Naive B cell (primary cell): Measurements from ENCODE around the gene MAPK11. TPM values are rescaled to one million over a fixed set of nuclear protein-coding genes. Genes with fewer than 3 reads are reported as not detected.
"Not testable (repeated sequence)": the region's sequence is repeated elsewhere in the genome, so short reads cannot be mapped to it uniquely, and the experiment has no call there.

Source experiments
- ATAC-seq, 2 donors: fragments of 150-1000 bp; cut with Tn5 transposase; 2 replicates each; pipeline ENCODE4 v1.10.0; 2021; ENCODE audit warnings: low read depth in 2 of 2, mild to moderate bottlenecking in 2 of 2, moderate library complexity in 2 of 2
- DNase-seq: peaks from one replicate; pipeline ENCODE4 v3.0.0; 2022
- H3K27ac Mint-ChIP-seq, 6 donors: one replicate each; pipeline ENCODE4 v1.8.0; 2020 to 2022; ENCODE audit warnings: mild to moderate bottlenecking in 6 of 6, mixed read lengths in 6 of 6, moderate library complexity in 5 of 6, inconsistent platforms in 2 of 6
- H3K27me3 Mint-ChIP-seq, 3 donors: one replicate each; pipeline ENCODE4 v1.8.0; 2021 to 2022; ENCODE audit warnings: mixed read lengths in 3 of 3, mild to moderate bottlenecking in 1 of 3
- H3K36me3 Mint-ChIP-seq, 2 donors: one replicate each; pipeline ENCODE4 v1.8.0; 2020 to 2022; ENCODE audit warnings: mixed read lengths in 2 of 2, inconsistent platforms in 1 of 2, mild to moderate bottlenecking in 1 of 2
- H3K4me1 Mint-ChIP-seq, 3 donors: one replicate each; pipeline ENCODE4 v1.8.0; 2020 to 2022; ENCODE audit warnings: mixed read lengths in 3 of 3, inconsistent platforms in 1 of 3, mild to moderate bottlenecking in 1 of 3, moderate library complexity in 1 of 3
- H3K4me3 Mint-ChIP-seq, 8 donors: one replicate each; pipeline ENCODE4 v1.8.0; 2020 to 2022; ENCODE audit warnings: mild to moderate bottlenecking in 8 of 8, mixed read lengths in 8 of 8, moderate library complexity in 8 of 8, inconsistent platforms in 2 of 8
- H3K9me3 Mint-ChIP-seq, 7 donors: one replicate each; pipeline ENCODE4 v1.8.0; 2020 to 2022; ENCODE audit warnings: mixed read lengths in 7 of 7, mild to moderate bottlenecking in 5 of 7, inconsistent platforms in 2 of 7, moderate library complexity in 1 of 7
- polyA plus RNA-seq, 6 donors: library from polyadenylated mRNA; unstranded; fragments of 300-500 nt; fragmentation: Illumina TruSeq; gene quantifications; one replicate each; pipeline ENCODE4 v1.2.3, GENCODE V29; 2021; ENCODE audit warnings: low read depth in 6 of 6

Gene MAPK11
- polyA plus RNA-seq, 6 donors from 2014 or later, result 0.17 to 0.21 (median 0.19) TPM; not detected in 3

- Mint-ChIP-seq H3K9me3 (no peaks in the 10 kb centered on the region), H3K4me1 (peaks cover 8 to 19% (median 11%) of the 10 kb centered on the region in 3 donors), H3K36me3 (no peaks in the 10 kb centered on the region), H3K27ac (no peak overlapping the region), H3K4me3 (peak overlapping the region in 1 of 8 donors; percentile 44), H3K27me3 (peaks cover 0 to 6% (median 0%) of the 10 kb centered on the region in 3 donors)
- no peak for DNase-seq
- ATAC-seq, result no peak
These were observed 5.2 kb upstream of the MAPK11 start for GRCh38 chr22:50275181-50276055.

GRCh38 chr22:50274771-50275170, 4.6 kb upstream of the MAPK11 start:
- peaks cover 0 to 6% (median 0%) of the 10 kb centered on the region in 3 donors for H3K27me3 Mint-ChIP-seq
- DNase-seq, result no peak
- no peak overlapping the region for H3K27ac Mint-ChIP-seq
- H3K4me3 Mint-ChIP-seq, result no peak overlapping the region
- peaks cover 8 to 19% (median 11%) of the 10 kb centered on the region in 3 donors for H3K4me1 Mint-ChIP-seq
- no peak for ATAC-seq
- H3K9me3 Mint-ChIP-seq, result no peaks in the 10 kb centered on the region
- no peaks in the 10 kb centered on the region for H3K36me3 Mint-ChIP-seq

- DNase-seq, result peak; percentile 49
- peaks cover 0 to 6% (median 2%) of the 10 kb centered on the region in 3 donors for H3K27me3 Mint-ChIP-seq
- peak in 1 of 2 donors; percentile 22 for ATAC-seq
- peak overlapping the region in 1 of 6 donors; percentile 85 for H3K27ac Mint-ChIP-seq
- no peaks in the 10 kb centered on the region for H3K36me3 Mint-ChIP-seq
- peaks cover 8 to 24% (median 13%) of the 10 kb centered on the region in 3 donors for H3K4me1 Mint-ChIP-seq
- no peaks in the 10 kb centered on the region for H3K9me3 Mint-ChIP-seq
- peak overlapping the region in 3 of 8 donors; percentile 44 to 69 (median 52) for H3K4me3 Mint-ChIP-seq
These were observed 4.1 kb upstream of the MAPK11 start for GRCh38 chr22:50274311-50274710.

- H3K36me3 Mint-ChIP-seq, DNase-seq, ATAC-seq, H3K27me3 Mint-ChIP-seq, H3K9me3 Mint-ChIP-seq: not testable (repeated sequence)
- Mint-ChIP-seq H3K27ac (peak overlapping the region in 1 of 6 donors; percentile 85), H3K4me1 (peaks cover 8 to 26% (median 17%) of the 10 kb centered on the region in 3 donors), H3K4me3 (peak overlapping the region in 2 of 8 donors; percentile 52 to 79)
These were observed 3.6 kb upstream of the MAPK11 start for GRCh38 chr22:50273781-50274180.

- H3K27ac Mint-ChIP-seq, ATAC-seq, DNase-seq, H3K36me3 Mint-ChIP-seq, H3K9me3 Mint-ChIP-seq: not testable (repeated sequence)
- peak overlapping the region in 1 of 8 donors; percentile 52 for H3K4me3 Mint-ChIP-seq
- H3K27me3 Mint-ChIP-seq, result peaks cover 0 to 12% (median 6%) of the 10 kb centered on the region in 3 donors
- H3K4me1 Mint-ChIP-seq, result peaks cover 12 to 30% (median 21%) of the 10 kb centered on the region in 3 donors
These were observed 3.2 kb upstream of the MAPK11 start for GRCh38 chr22:50273352-50273751.

- H3K4me3 Mint-ChIP-seq, result peak overlapping the region in 4 of 8 donors; percentile 24 to 63 (median 38)
- DNase-seq, result no peak
- no peak overlapping the region for H3K27ac Mint-ChIP-seq
- H3K9me3 Mint-ChIP-seq, result no peaks in the 10 kb centered on the region
- H3K4me1 Mint-ChIP-seq, result peaks cover 12 to 34% (median 25%) of the 10 kb centered on the region in 3 donors
- no peak for ATAC-seq
- no peaks in the 10 kb centered on the region for H3K36me3 Mint-ChIP-seq
- peaks cover 0 to 16% (median 6%) of the 10 kb centered on the region in 3 donors for H3K27me3 Mint-ChIP-seq
These were observed 2.0 kb upstream of the MAPK11 start for GRCh38 chr22:50272044-50272802.

GRCh38 chr22:50271519-50271970, 1.4 kb upstream of the MAPK11 start:
- H3K27ac Mint-ChIP-seq, result peak overlapping the region in 1 of 6 donors; percentile 4
- H3K9me3 Mint-ChIP-seq, result no peaks in the 10 kb centered on the region
- H3K4me1 Mint-ChIP-seq, result peaks cover 12 to 34% (median 25%) of the 10 kb centered on the region in 3 donors
- peaks cover 0 to 16% (median 6%) of the 10 kb centered on the region in 3 donors for H3K27me3 Mint-ChIP-seq
- ATAC-seq, result peak; percentile 11 to 19
- no peaks in the 10 kb centered on the region for H3K36me3 Mint-ChIP-seq
- H3K4me3 Mint-ChIP-seq, result peak overlapping the region in 4 of 8 donors; percentile 33 to 78 (median 76)
- peak; percentile 45 for DNase-seq

- H3K27ac Mint-ChIP-seq, result no peak overlapping the region
- peak; percentile 51 to 57 for ATAC-seq
- peaks cover 0 to 21% (median 6%) of the 10 kb centered on the region in 3 donors for H3K27me3 Mint-ChIP-seq
- peak; percentile 71 for DNase-seq
- H3K4me3 Mint-ChIP-seq, result peak overlapping the region; percentile 75 to 86 (median 78)
- H3K9me3 Mint-ChIP-seq, result no peaks in the 10 kb centered on the region
- no peaks in the 10 kb centered on the region for H3K36me3 Mint-ChIP-seq
- H3K4me1 Mint-ChIP-seq, result peaks cover 11 to 34% (median 25%) of the 10 kb centered on the region in 3 donors
These were observed 650 bp upstream of the MAPK11 start for GRCh38 chr22:50270666-50271394.

GRCh38 chr22:50269573-50269969, 609 bp downstream of the MAPK11 start:
- no peak for ATAC-seq
- Mint-ChIP-seq H3K4me1 (peaks cover 8 to 29% (median 28%) of the 10 kb centered on the region in 3 donors), H3K36me3 (no peaks in the 10 kb centered on the region), H3K27ac (no peak overlapping the region), H3K9me3 (no peaks in the 10 kb centered on the region), H3K4me3 (peak overlapping the region; percentile 3 to 77 (median 70)), H3K27me3 (peaks cover 0 to 22% (median 6%) of the 10 kb centered on the region in 3 donors)
- no peak for DNase-seq

- H3K4me3 Mint-ChIP-seq, result peak overlapping the region in 7 of 8 donors; percentile 30 to 86 (median 47)
These were observed 1.5 kb downstream of the MAPK11 start for GRCh38 chr22:50268655-50269113.

GRCh38 chr22:50267591-50268390, 2.4 kb downstream of the MAPK11 start:
- ATAC-seq (peak; percentile 19 to 22), DNase-seq (no peak)
- peaks cover 0 to 39% (median 0%) of the 10 kb centered on the region in 3 donors for H3K27me3 Mint-ChIP-seq
- H3K4me1 Mint-ChIP-seq, result peaks cover 8 to 25% (median 21%) of the 10 kb centered on the region in 3 donors
- H3K9me3 Mint-ChIP-seq, result no peaks in the 10 kb centered on the region
- peak overlapping the region in 5 of 8 donors; percentile 22 to 86 (median 67) for H3K4me3 Mint-ChIP-seq
- no peak overlapping the region for H3K27ac Mint-ChIP-seq
- H3K36me3 Mint-ChIP-seq, result no peaks in the 10 kb centered on the region

More at GRCh38 chr22:50268655-50269113, 1.5 kb downstream of the MAPK11 start:
- Mint-ChIP-seq H3K4me1 (peaks cover 8 to 22% (median 22%) of the 10 kb centered on the region in 3 donors), H3K27ac (peak overlapping the region in 1 of 6 donors; percentile 4), H3K36me3 (no peaks in the 10 kb centered on the region), H3K9me3 (no peaks in the 10 kb centered on the region), H3K27me3 (peaks cover 0 to 30% (median 1%) of the 10 kb centered on the region in 3 donors)
- no peak for ATAC-seq
- no peak for DNase-seq

- ATAC-seq, result no peak
- no peak overlapping the region for H3K4me3 Mint-ChIP-seq
- DNase-seq, result no peak
- H3K27me3 Mint-ChIP-seq, result peaks cover 0 to 47% (median 6%) of the 10 kb centered on the region in 3 donors
- peaks cover 13 to 33% (median 27%) of the 10 kb centered on the region in 3 donors for H3K4me1 Mint-ChIP-seq
- no peak overlapping the region for H3K27ac Mint-ChIP-seq
- H3K9me3 Mint-ChIP-seq, result no peaks in the 10 kb centered on the region
- H3K36me3 Mint-ChIP-seq, result no peaks in the 10 kb centered on the region
These were observed 3.2 kb downstream of the MAPK11 start for GRCh38 chr22:50266994-50267393.
